Activated CD4-positive, alpha-beta T cell treated with anti-CD3 and anti-CD28 coated beads, Interleukin-2, amount 10 ng/mL, durations not matched to agents 7 days and 5 days (primary cell): ENCODE measurements around the gene ZCCHC7. TPM values are rescaled to one million over a fixed set of nuclear protein-coding genes. Genes with fewer than 3 reads are reported as not detected.

Experiments used
- CTCF ChIA-PET: fragments of 350-600 bp; sonication (Branson Sonifier 250); formaldehyde crosslinking; loops from one replicate; lab custom pipeline; 2021; ENCODE audit warnings: antibody characterized with exemption; lab: Charles Lee
- POLR2A ChIA-PET: fragments of 350-600 bp; sonication (Branson Sonifier 250); formaldehyde crosslinking; loops from one replicate; lab custom pipeline; 2021; ENCODE audit warnings: antibody characterized with exemption; lab: Charles Lee
- DNase-seq: peaks from one replicate; pipeline ENCODE4 v3.0.0-alpha.2; 2020
- H3K27ac Mint-ChIP-seq: one replicate; pipeline ENCODE4 v1.8.0; 2021; ENCODE audit warnings: mild to moderate bottlenecking, moderate library complexity, mixed read lengths
- H3K27me3 Mint-ChIP-seq: one replicate; pipeline ENCODE4 v1.8.0; 2021; ENCODE audit warnings: mixed read lengths
- H3K36me3 Mint-ChIP-seq: one replicate; pipeline ENCODE4 v1.8.0; 2021; ENCODE audit warnings: low read depth, mixed read lengths
- H3K4me1 Mint-ChIP-seq: one replicate; pipeline ENCODE4 v1.8.0; 2021; ENCODE audit warnings: mixed read lengths
- H3K4me3 Mint-ChIP-seq: one replicate; pipeline ENCODE4 v1.8.0; 2021; ENCODE audit warnings: mild to moderate bottlenecking, moderate library complexity, mixed read lengths
- H3K9me3 Mint-ChIP-seq: one replicate; pipeline ENCODE4 v1.8.0; 2021; ENCODE audit warnings: mixed read lengths
- total RNA-seq, 2 experiments: library from RNA; stranded (reverse); gene quantifications; one replicate each; pipeline ENCODE4 v1.2.3, GENCODE V29; 2021

The ZCCHC7 gene
- total RNA-seq, 2 experiments from 2014 or later = 22.2 to 24.8 TPM

DNA sequence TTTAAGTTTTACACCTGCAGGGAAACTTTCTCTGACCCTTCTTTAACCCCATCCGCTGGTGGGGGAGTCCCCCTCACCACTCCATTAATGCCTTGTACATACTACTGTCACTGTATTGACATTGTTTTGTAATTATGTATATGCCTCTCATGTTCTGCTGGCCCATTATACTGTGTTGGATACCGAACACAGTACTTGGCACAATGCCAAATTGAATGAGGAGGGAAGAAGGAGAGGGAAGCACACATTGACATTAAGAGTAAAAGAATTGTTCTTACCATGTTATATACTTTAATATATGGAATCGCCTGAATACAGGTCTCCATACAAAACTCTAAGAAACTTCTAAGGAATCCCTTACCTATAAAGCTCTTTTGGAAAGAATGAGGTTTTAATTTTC lies 228.5 kb downstream of the ZCCHC7 start:
- peaks cover 18% of the 10 kb centered on the region for H3K36me3 Mint-ChIP-seq
- CTCF ChIA-PET = interaction anchor here (1.6 kb wide), 1 partner anchor 7 kb away, joined by 3 read pairs; no protein-coding TSS in a partner anchor
- no peak overlapping the region for H3K4me3 Mint-ChIP-seq
- no peak overlapping the region for H3K27ac Mint-ChIP-seq
- no peaks in the 10 kb centered on the region for H3K4me1 Mint-ChIP-seq
- no peak for DNase-seq
- H3K27me3 Mint-ChIP-seq = no peaks in the 10 kb centered on the region
- H3K9me3 Mint-ChIP-seq = no peaks in the 10 kb centered on the region
- POLR2A ChIA-PET = no interaction called here

GRCh38 chr9:37350486-37351190 lies 230.3 kb downstream of the ZCCHC7 start:
- no peaks in the 10 kb centered on the region for H3K4me1 Mint-ChIP-seq
- H3K27ac Mint-ChIP-seq = no peak overlapping the region
- ChIA-PET POLR2A (no interaction called here), CTCF (interaction anchor here (1.0 to 2.0 kb wide), 5 partner anchors 9 to 40 kb away, joined by 3 to 6 read pairs (median 3); no protein-coding TSS in a partner anchor)
- no peak overlapping the region for H3K4me3 Mint-ChIP-seq
- no peaks in the 10 kb centered on the region for H3K27me3 Mint-ChIP-seq
- no peaks in the 10 kb centered on the region for H3K9me3 Mint-ChIP-seq
- peaks cover 24% of the 10 kb centered on the region for H3K36me3 Mint-ChIP-seq
- DNase-seq = no peak

- Mint-ChIP-seq H3K27ac (no peak overlapping the region), H3K36me3 (peaks cover 33% of the 10 kb centered on the region), H3K9me3 (no peaks in the 10 kb centered on the region), H3K27me3 (no peaks in the 10 kb centered on the region), H3K4me1 (no peaks in the 10 kb centered on the region), H3K4me3 (no peak overlapping the region)
- no peak for DNase-seq
- CTCF ChIA-PET = interaction anchor here (0.5 kb wide), 1 partner anchor 24 kb away, joined by 4 read pairs; no protein-coding TSS in a partner anchor
- POLR2A ChIA-PET = no interaction called here
Measured at GRCh38 chr9:37353791-37354190, 233.4 kb downstream of the ZCCHC7 start.

DNA sequence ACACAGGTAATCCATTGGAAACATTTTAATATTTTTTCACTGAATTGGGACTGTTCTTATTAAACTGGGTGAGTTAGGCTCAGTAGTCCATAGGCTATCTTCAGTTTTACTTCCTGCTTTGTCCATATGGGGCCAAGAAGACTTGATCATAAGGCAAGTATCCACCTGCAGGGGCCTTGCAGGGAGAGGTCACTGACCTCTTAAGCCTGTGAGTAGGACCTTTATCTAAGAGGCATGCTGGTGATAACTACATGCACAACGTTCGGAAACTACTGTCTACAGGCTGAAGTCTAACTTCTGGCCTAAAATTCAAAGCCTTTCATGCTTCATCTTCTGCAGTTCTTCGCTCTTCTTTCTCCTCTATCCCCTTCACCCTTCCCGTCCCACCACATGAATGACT lies 242.1 kb downstream of the ZCCHC7 start:
- H3K36me3 Mint-ChIP-seq = peaks cover 7% of the 10 kb centered on the region
- no peak overlapping the region for H3K27ac Mint-ChIP-seq
- no peaks in the 10 kb centered on the region for H3K4me1 Mint-ChIP-seq
- H3K27me3 Mint-ChIP-seq = no peaks in the 10 kb centered on the region
- no peaks in the 10 kb centered on the region for H3K9me3 Mint-ChIP-seq
- POLR2A ChIA-PET = no interaction called here
- no peak overlapping the region for H3K4me3 Mint-ChIP-seq
- CTCF ChIA-PET = no interaction called here
- no peak for DNase-seq

GRCh38 chr9:37363124-37363523 lies 242.8 kb downstream of the ZCCHC7 start:
- Mint-ChIP-seq H3K4me1 (no peaks in the 10 kb centered on the region), H3K27ac (no peak overlapping the region), H3K4me3 (no peak overlapping the region), H3K27me3 (no peaks in the 10 kb centered on the region), H3K36me3 (peaks cover 7% of the 10 kb centered on the region), H3K9me3 (no peaks in the 10 kb centered on the region)
- DNase-seq = no peak
- CTCF ChIA-PET = no interaction called here
- POLR2A ChIA-PET = no interaction called here

DNA sequence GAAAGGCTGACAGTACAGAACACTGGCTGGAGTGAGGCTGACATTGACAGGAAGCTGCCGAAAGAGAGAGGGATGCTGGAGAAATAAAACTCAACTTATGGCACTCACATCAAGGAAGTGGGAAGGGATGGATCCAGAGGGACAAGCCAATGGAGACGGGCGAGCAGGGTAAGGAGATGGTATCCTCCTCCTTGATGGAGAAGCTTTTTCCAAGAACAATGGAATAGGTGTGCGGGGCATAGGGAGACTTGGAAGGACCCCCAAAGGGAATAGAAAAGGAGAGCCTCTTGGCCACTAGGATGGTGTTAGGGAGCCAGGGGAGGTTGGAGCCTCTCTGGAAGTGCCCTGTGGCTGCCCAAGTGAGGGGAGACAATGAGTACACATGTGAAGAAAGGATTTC lies 243.8 kb downstream of the ZCCHC7 start:
- no peaks in the 10 kb centered on the region for H3K4me1 Mint-ChIP-seq
- no peak overlapping the region for H3K4me3 Mint-ChIP-seq
- H3K9me3 Mint-ChIP-seq = no peaks in the 10 kb centered on the region
- POLR2A ChIA-PET = no interaction called here
- no peak for DNase-seq
- H3K27ac Mint-ChIP-seq = no peak overlapping the region
- peaks cover 3% of the 10 kb centered on the region for H3K36me3 Mint-ChIP-seq
- CTCF ChIA-PET = no interaction called here
- no peaks in the 10 kb centered on the region for H3K27me3 Mint-ChIP-seq

DNA sequence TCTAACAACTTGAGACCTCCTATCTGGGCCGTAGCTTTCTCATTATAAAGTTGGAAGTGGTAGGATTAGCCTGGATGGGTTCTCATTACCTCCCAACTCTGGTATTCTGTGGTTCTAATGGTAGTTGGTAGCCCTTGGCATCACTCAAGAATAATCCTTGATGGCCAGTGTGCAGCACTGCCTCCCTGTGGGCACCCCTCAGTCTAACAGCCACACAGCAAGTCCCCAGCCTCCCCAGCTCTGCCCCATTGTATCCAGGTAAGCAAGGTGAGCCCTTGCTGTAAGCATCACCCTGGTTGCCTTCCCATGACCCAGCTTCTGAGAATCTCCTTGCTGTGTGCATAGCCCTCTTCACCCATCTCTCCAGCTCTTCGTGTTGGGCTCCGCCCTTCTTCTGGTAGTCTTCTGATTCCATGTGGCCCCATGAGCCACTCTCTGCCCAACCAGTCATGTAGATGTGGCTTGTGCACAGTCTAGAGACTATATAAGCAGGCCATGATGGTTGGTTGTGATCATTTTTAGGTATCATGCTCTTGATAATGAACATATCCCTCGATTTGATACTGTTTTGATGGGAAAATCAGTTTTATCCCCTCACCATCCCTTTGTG lies 244.5 kb downstream of the ZCCHC7 start:
- Mint-ChIP-seq H3K4me1 (no peaks in the 10 kb centered on the region), H3K27ac (no peak overlapping the region), H3K9me3 (no peaks in the 10 kb centered on the region), H3K36me3 (peaks cover 2% of the 10 kb centered on the region), H3K27me3 (no peaks in the 10 kb centered on the region), H3K4me3 (no peak overlapping the region)
- ChIA-PET CTCF (interaction anchor here (0.5 to 1.0 kb wide), 3 partner anchors 11 to 387 kb away, joined by 3 to 5 read pairs (median 3); no protein-coding TSS in a partner anchor), POLR2A (no interaction called here)
- peak; percentile 24 for DNase-seq

DNA sequence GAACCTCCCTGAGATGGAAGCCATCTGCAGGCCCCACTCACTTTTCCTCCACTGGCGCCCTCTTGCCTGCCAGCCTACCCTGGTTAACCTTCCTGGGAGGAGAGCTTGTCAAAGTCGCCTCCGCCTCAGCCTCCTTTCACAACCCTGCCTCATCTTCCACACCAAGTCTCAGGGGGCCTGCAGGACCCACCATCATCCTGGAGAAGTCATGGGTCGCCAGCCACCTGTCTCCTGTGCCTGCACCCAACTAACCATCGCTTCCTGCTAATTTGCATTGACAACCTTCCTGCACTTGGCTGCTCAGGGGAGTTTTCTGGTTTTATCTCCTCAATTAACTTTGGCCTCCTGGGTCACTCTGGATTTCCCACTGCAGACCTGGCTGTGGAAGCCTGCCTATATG lies 249.3 kb downstream of the ZCCHC7 start:
- Mint-ChIP-seq H3K4me1 (no peaks in the 10 kb centered on the region), H3K27me3 (peaks cover 2% of the 10 kb centered on the region), H3K36me3 (no peaks in the 10 kb centered on the region), H3K4me3 (no peak overlapping the region), H3K9me3 (no peaks in the 10 kb centered on the region), H3K27ac (no peak overlapping the region)
- CTCF ChIA-PET = interaction anchor here (1.1 kb wide), 1 partner anchor 18 kb away, joined by 3 read pairs; no protein-coding TSS in a partner anchor
- DNase-seq = no peak
- POLR2A ChIA-PET = no interaction called here

GRCh38 chr9:37370282-37370681 lies 249.9 kb downstream of the ZCCHC7 start:
- no peak for DNase-seq
- peaks cover 2% of the 10 kb centered on the region for H3K27me3 Mint-ChIP-seq
- CTCF ChIA-PET = no interaction called here
- H3K9me3 Mint-ChIP-seq = no peaks in the 10 kb centered on the region
- POLR2A ChIA-PET = no interaction called here
- H3K4me1 Mint-ChIP-seq = no peaks in the 10 kb centered on the region
- no peaks in the 10 kb centered on the region for H3K36me3 Mint-ChIP-seq
- H3K4me3 Mint-ChIP-seq = no peak overlapping the region
- H3K27ac Mint-ChIP-seq = no peak overlapping the region

DNA sequence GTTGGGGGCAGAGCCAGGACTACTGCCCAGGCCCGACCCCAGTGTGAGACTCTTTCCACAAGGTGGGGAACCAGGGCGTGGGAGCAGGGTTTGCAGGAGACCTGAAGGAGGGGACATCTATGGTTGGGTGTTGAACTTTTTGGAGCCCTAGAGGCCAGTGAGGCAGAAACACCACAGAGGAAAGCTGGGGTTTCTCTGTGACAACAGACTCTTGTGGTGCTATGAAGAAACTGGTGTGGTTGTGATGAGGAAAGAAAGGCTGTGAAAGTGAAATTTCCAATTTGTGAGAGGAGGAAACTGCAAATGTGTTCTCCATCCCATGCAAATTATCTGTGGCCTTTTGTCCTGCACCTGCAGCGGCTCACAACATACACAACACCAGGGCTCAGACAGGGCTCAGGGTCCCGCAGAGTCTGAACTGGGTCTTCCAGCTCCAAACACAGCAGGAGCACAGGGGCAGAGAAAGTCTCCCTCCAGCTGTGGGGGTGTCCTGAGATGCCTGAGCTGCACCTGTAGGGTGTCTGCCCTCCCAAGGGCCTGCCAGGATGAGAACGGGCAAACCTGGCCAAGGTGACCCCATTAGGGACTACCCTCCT lies 250.7 kb downstream of the ZCCHC7 start:
- Mint-ChIP-seq H3K27ac (no peak overlapping the region), H3K36me3 (no peaks in the 10 kb centered on the region), H3K4me1 (no peaks in the 10 kb centered on the region), H3K27me3 (peaks cover 2% of the 10 kb centered on the region), H3K9me3 (no peaks in the 10 kb centered on the region), H3K4me3 (no peak overlapping the region)
- no peak for DNase-seq
- POLR2A ChIA-PET = no interaction called here
- CTCF ChIA-PET = interaction anchor here (1.2 kb wide), 1 partner anchor 10 kb away, joined by 3 read pairs; no protein-coding TSS in a partner anchor

GRCh38 chr9:37371565-37372464 lies 251.4 kb downstream of the ZCCHC7 start:
- ChIA-PET POLR2A (no interaction called here), CTCF (interaction anchor here (0.6 to 1.2 kb wide), 3 partner anchors 9 to 1055 kb away, joined by 3 read pairs; no protein-coding TSS in a partner anchor)
- no peak overlapping the region for H3K4me3 Mint-ChIP-seq
- no peak overlapping the region for H3K27ac Mint-ChIP-seq
- DNase-seq = no peak
- H3K9me3 Mint-ChIP-seq = no peaks in the 10 kb centered on the region
- no peaks in the 10 kb centered on the region for H3K36me3 Mint-ChIP-seq
- H3K4me1 Mint-ChIP-seq = no peaks in the 10 kb centered on the region
- H3K27me3 Mint-ChIP-seq = peaks cover 5% of the 10 kb centered on the region

GRCh38 chr9:37372839-37373238 lies 252.5 kb downstream of the ZCCHC7 start:
- Mint-ChIP-seq H3K27ac (no peak overlapping the region), H3K36me3 (no peaks in the 10 kb centered on the region), H3K27me3 (peaks cover 7% of the 10 kb centered on the region), H3K9me3 (no peaks in the 10 kb centered on the region), H3K4me1 (no peaks in the 10 kb centered on the region), H3K4me3 (no peak overlapping the region)
- ChIA-PET CTCF (interaction anchor here (0.6 to 0.8 kb wide), 2 partner anchors 40 to 1056 kb away, joined by 3 read pairs; no protein-coding TSS in a partner anchor), POLR2A (no interaction called here)
- DNase-seq = no peak
